HuH-7.5 (cell line): ENCODE measurements around the gene DIAPH1.

ENCODE experiments used
- DNase-seq: peaks from one replicate; pipeline ENCODE4 v3.0.0; 2011; ENCODE audit warnings: low spot score

Gene DIAPH1

GRCh38 chr5:141639357-141640050 lies 20.7 kb upstream of the DIAPH1 start:
- no peak for DNase-seq

- DNase-seq, result no peak
Measured at GRCh38 chr5:141638771-141639170, 20.0 kb upstream of the DIAPH1 start.

- DNase-seq, result peak; percentile 65
Measured at GRCh38 chr5:141637767-141638419, 19.1 kb upstream of the DIAPH1 start.

GRCh38 chr5:141637123-141637766 lies 18.4 kb upstream of the DIAPH1 start:
- peak; percentile 56 for DNase-seq

- peak; percentile 89 for DNase-seq
Measured at GRCh38 chr5:141636413-141637122, 17.8 kb upstream of the DIAPH1 start, which contains the start of the genes HDAC3 and RELL2. Gene HDAC3, minus strand, starts transcription at chr5:141636849. Its CDS starts 59 bp downstream, at chr5:141636790. Gene RELL2, plus strand, starts transcription at chr5:141636997. Its CDS starts 1,229 bp downstream, at chr5:141638226.

- DNase-seq, result no peak
Measured at GRCh38 chr5:141636106-141636412, 17.3 kb upstream of the DIAPH1 start.

GRCh38 chr5:141635646-141636045 lies 16.8 kb upstream of the DIAPH1 start:
- no peak for DNase-seq

- DNase-seq, result no peak
Measured at GRCh38 chr5:141634720-141635119, 15.9 kb upstream of the DIAPH1 start.

- no peak for DNase-seq
Measured at GRCh38 chr5:141633871-141634561, 15.2 kb upstream of the DIAPH1 start.

- no peak for DNase-seq
Measured at GRCh38 chr5:141632650-141633049, 13.8 kb upstream of the DIAPH1 start.

- DNase-seq, result no peak
Measured at GRCh38 chr5:141630570-141631140, 11.9 kb upstream of the DIAPH1 start.

GRCh38 chr5:141628175-141628788 lies 9.5 kb upstream of the DIAPH1 start:
- DNase-seq, result no peak

- DNase-seq, result no peak
Measured at GRCh38 chr5:141623611-141624010, 4.8 kb upstream of the DIAPH1 start.

- DNase-seq, result no peak
Measured at GRCh38 chr5:141623186-141623585, 4.4 kb upstream of the DIAPH1 start.

GRCh38 chr5:141618030-141618803 lies 583 bp downstream of the DIAPH1 start:
- peak; percentile 55 for DNase-seq

GRCh38 chr5:141617682-141618029 lies 1.1 kb downstream of the DIAPH1 start:
- DNase-seq, result no peak

- DNase-seq, result no peak
Measured at GRCh38 chr5:141617128-141617527, 1.7 kb downstream of the DIAPH1 start.

- DNase-seq, result no peak
Measured at GRCh38 chr5:141615991-141616720, 2.6 kb downstream of the DIAPH1 start.

GRCh38 chr5:141613344-141613743 lies 5.5 kb downstream of the DIAPH1 start:
- no peak for DNase-seq

- DNase-seq, result no peak
Measured at GRCh38 chr5:141611289-141611688, 7.5 kb downstream of the DIAPH1 start.
